ENCODE measurements around the gene CERK. TPM values are rescaled to one million over a fixed set of nuclear protein-coding genes. Genes with fewer than 3 reads are reported as not detected.

The CERK gene
- total RNA-seq, 1 experiment from 2014 or later: 24.9 TPM

DNA sequence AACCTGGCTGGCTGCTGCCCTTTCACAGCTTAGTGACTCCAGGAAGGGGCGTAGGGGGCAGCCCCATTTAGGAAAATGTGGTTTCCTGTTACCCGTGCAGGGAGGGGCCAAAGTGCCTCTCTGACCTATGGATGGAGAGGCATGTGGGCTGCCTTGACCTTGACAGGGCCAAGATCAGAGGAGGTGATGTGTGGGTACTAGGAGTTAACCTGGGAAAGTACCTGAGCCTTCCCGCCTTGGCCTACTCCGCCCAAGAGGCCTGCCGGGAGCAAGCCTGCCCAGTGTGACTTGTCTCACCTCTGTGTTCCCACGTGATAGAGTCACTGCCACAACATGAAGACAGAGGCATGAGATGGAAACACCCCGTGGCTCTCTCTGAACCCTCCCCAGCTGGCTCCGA is 84.5 kb downstream of the CERK start:
- CTCF ChIA-PET: no interaction called here
- Histone ChIP-seq H3K27me3 (ENCODE audit: insufficient read depth, low read depth) (no peaks in the 10 kb centered on the region), H3K4me3 (no peak overlapping the region), H3F3A (ENCODE audit: insufficient read depth, low read depth) (no peaks in the 10 kb centered on the region), H4K20me1 (ENCODE audit: insufficient read depth) (peaks cover 52% of the 10 kb centered on the region), H3K4me2 (no peak overlapping the region), H2AFZ (no peak overlapping the region), H3K79me2 (ENCODE audit: low read depth) (no peaks in the 10 kb centered on the region), H3K9me3 (ENCODE audit: insufficient read depth, low read depth) (no peaks in the 10 kb centered on the region), H3K9me2 (ENCODE audit: insufficient read depth) (no peaks in the 10 kb centered on the region), H3K36me3 (ENCODE audit: low read depth) (no peaks in the 10 kb centered on the region), H3K27ac (no peak overlapping the region), H3K4me1 (replicated peaks; ENCODE audit: insufficient read depth) (no peaks in the 10 kb centered on the region)
- TF ChIP-seq CTCF (conservative IDR thresholded peaks at IDR 0.05): no peak
- no peak for TF ChIP-seq EZH2 (IDR thresholded peaks at IDR 0.05; ENCODE audit: low read depth)
- intact Hi-C loops (cut with micrococcal nuclease; ENCODE audit: unreplicated experiment): no loop called here
- POLR2A ChIA-PET (ENCODE audit: unreplicated experiment): no interaction called here
- no peak for DNase-seq
- BruUV-seq (replicated peaks): no TSS peak

DNA sequence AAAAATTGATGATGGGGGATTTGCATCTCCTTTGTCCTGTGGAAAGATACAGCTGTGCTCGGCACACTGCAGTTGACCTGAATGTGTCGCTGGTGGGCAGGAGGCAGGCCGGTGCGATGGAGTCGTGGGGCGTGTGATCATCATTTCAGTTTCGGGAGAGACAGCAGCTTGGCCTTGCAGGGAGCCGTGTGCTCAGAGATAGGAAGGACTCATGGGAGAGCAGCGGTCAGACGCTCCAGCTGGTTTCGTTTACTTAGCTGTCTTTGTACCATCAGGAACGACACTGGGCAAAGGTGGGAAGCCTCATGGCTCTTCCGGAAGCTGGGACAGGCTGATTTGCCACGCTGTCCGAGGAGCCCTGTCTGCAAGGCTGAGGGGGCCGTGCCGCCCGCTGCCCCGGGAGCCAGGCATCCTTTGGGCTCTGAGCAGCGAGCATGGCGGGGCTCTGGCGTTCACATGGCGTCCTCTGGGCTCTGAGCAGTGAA is 85.2 kb downstream of the CERK start:
- Histone ChIP-seq H3K36me3 (ENCODE audit: low read depth) (no peaks in the 10 kb centered on the region), H2AFZ (no peak overlapping the region), H3K9me2 (ENCODE audit: insufficient read depth) (no peaks in the 10 kb centered on the region), H3K4me1 (replicated peaks; ENCODE audit: insufficient read depth) (no peaks in the 10 kb centered on the region), H3K9me3 (ENCODE audit: insufficient read depth, low read depth) (no peaks in the 10 kb centered on the region), H3K27ac (no peak overlapping the region), H3K27me3 (ENCODE audit: insufficient read depth, low read depth) (no peaks in the 10 kb centered on the region), H3K4me3 (no peak overlapping the region), H3K4me2 (no peak overlapping the region), H3F3A (ENCODE audit: insufficient read depth, low read depth) (no peaks in the 10 kb centered on the region), H4K20me1 (ENCODE audit: insufficient read depth) (peaks cover 52% of the 10 kb centered on the region), H3K79me2 (ENCODE audit: low read depth) (no peaks in the 10 kb centered on the region)
- no TSS peak for BruUV-seq (replicated peaks)
- ChIA-PET POLR2A (ENCODE audit: unreplicated experiment) (no interaction called here), CTCF (no interaction called here)
- intact Hi-C loops (cut with micrococcal nuclease; ENCODE audit: unreplicated experiment): no loop called here
- DNase-seq: no peak
- TF ChIP-seq CTCF (conservative IDR thresholded peaks at IDR 0.05): no peak
- TF ChIP-seq EZH2 (IDR thresholded peaks at IDR 0.05; ENCODE audit: low read depth): no peak

DNA sequence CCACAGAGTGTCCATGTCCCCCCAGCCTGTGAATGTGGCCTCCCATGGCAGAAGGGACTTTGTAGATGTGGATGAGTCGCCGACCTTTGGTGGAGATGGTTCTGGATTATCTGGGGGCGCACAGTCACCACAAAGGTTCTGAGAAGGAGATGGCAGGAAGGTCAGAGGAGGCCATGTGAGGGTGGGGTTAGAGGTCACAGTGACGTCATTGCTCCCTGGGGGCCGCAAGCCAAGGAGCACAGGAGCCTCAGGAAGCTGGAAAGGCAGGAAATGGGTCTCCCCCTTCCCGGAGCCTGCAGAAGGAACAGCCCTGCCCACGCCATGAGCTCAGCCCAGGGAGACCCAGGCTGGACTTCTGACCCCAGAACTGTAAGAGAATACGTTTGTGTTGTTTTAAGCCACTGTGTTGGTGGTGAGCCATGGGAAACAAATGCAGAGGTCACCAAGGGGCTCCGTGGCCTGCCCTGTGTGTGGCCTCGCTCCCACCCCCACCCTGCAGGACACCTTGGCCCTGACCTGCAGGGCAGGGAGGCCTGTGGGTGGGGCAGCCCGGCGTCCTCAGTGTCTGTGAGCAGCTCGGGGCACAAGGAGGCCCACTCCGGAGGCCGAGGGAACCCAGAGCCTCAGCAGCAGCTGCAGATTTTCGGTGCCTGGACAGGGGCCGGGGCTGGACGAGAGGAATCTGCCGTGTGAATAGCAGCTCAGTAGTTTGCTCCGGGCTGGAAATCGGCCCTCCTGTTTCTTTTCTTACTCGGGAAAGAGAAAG is 85.8 kb downstream of the CERK start:
- Histone ChIP-seq H3K79me2 (ENCODE audit: low read depth) (no peaks in the 10 kb centered on the region), H3K4me2 (no peak overlapping the region), H3K36me3 (ENCODE audit: low read depth) (no peaks in the 10 kb centered on the region), H3K27ac (no peak overlapping the region), H4K20me1 (ENCODE audit: insufficient read depth) (peaks cover 46% of the 10 kb centered on the region), H3K4me3 (no peak overlapping the region), H2AFZ (no peak overlapping the region), H3F3A (ENCODE audit: insufficient read depth, low read depth) (no peaks in the 10 kb centered on the region), H3K9me3 (ENCODE audit: insufficient read depth, low read depth) (no peaks in the 10 kb centered on the region), H3K27me3 (ENCODE audit: insufficient read depth, low read depth) (no peaks in the 10 kb centered on the region), H3K4me1 (replicated peaks; ENCODE audit: insufficient read depth) (no peaks in the 10 kb centered on the region), H3K9me2 (ENCODE audit: insufficient read depth) (no peaks in the 10 kb centered on the region)
- intact Hi-C loops (cut with micrococcal nuclease; ENCODE audit: unreplicated experiment): no loop called here
- no TSS peak for BruUV-seq (replicated peaks)
- CTCF ChIA-PET: no interaction called here
- TF ChIP-seq CTCF (conservative IDR thresholded peaks at IDR 0.05): no peak
- POLR2A ChIA-PET (ENCODE audit: unreplicated experiment): no interaction called here
- no peak for DNase-seq

Measured in PC-9 (cell line).